Activated CD4-positive, alpha-beta T cell treated with anti-CD3 and anti-CD28 coated beads for 36 hours (primary cell): Measurements from ENCODE around the gene NAV2. TPM values are rescaled to one million over a fixed set of nuclear protein-coding genes. Genes with fewer than 3 reads are reported as not detected.
"Not testable (repeated sequence)": the region's sequence is repeated elsewhere in the genome, so short reads cannot be mapped to it uniquely, and the experiment has no call there.

ENCODE experiments used
- ATAC-seq: fragments of 200-7000 bp; cut with Tn5 transposase; one replicate; pipeline ENCODE4 v1.10.0; 2021; ENCODE audit warnings: mild to moderate bottlenecking, moderate library complexity
- CTCF ChIA-PET: fragments of 350-600 bp; sonication (Branson Sonifier 250); formaldehyde crosslinking; loops from one replicate; lab custom pipeline; 2021; ENCODE audit warnings: antibody characterized with exemption; lab: Charles Lee
- POLR2A ChIA-PET: fragments of 350-600 bp; sonication (Branson Sonifier 250); formaldehyde crosslinking; loops from one replicate; lab custom pipeline; 2021; ENCODE audit warnings: antibody characterized with exemption, inconsistent platforms; lab: Charles Lee
- DNase-seq: peaks from one replicate; pipeline ENCODE4 v3.0.0-alpha.2; 2020
- H3K27ac Mint-ChIP-seq: one replicate; pipeline ENCODE4 v1.8.0; 2021; ENCODE audit warnings: mixed read lengths
- H3K27me3 Mint-ChIP-seq: one replicate; pipeline ENCODE4 v1.8.0; 2021; ENCODE audit warnings: mixed read lengths
- H3K36me3 Mint-ChIP-seq: one replicate; pipeline ENCODE4 v1.8.0; 2021; ENCODE audit warnings: low read depth, mixed read lengths
- H3K4me1 Mint-ChIP-seq: one replicate; pipeline ENCODE4 v1.8.0; 2021; ENCODE audit warnings: mixed read lengths
- H3K4me3 Mint-ChIP-seq: one replicate; pipeline ENCODE4 v1.8.0; 2021; ENCODE audit warnings: mild to moderate bottlenecking, moderate library complexity, mixed read lengths
- H3K9me3 Mint-ChIP-seq: one replicate; pipeline ENCODE4 v1.8.0; 2021; ENCODE audit warnings: low read depth, mixed read lengths
- intact Hi-C, 2 experiments: fragments of 100-400 bp; cut with DNase I in 1 of 2; cut with micrococcal nuclease in 1 of 2; formaldehyde crosslinking; loops; one replicate each; pipeline versions ENCODE4 v1.14.2 to v1.15.1; 2022 to 2024; cut with DNase I, micrococcal nuclease
- total RNA-seq, 2 experiments: library from RNA; stranded (reverse); gene quantifications; one replicate each; pipeline ENCODE4 v1.2.3, GENCODE V29; 2021

NAV2 gene
- total RNA-seq, 2 experiments from 2014 or later: 0.54 to 0.55 TPM

DNA sequence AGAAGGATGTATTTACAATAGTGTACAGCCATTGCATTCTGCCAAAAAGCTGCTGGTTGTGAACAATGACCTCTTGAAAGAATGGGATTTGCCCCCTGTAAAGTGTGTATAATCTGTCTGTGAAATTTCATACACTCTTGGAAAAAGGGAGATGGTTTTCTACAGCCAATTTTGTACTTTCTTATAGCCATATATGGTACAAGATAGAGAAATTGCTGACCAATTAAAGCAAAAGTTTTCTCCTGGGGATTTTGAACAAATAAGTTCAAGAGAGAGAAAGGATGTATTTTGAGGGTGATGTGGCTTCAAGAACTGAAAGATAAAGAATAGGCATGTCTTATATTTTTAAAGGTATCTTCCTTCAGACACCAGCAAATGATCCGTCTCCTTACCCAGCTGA, 211.0 kb downstream of the NAV2 start:
- POLR2A ChIA-PET: no interaction called here
- intact Hi-C loops: no loop called here
- no peaks in the 10 kb centered on the region for H3K4me1 Mint-ChIP-seq

DNA sequence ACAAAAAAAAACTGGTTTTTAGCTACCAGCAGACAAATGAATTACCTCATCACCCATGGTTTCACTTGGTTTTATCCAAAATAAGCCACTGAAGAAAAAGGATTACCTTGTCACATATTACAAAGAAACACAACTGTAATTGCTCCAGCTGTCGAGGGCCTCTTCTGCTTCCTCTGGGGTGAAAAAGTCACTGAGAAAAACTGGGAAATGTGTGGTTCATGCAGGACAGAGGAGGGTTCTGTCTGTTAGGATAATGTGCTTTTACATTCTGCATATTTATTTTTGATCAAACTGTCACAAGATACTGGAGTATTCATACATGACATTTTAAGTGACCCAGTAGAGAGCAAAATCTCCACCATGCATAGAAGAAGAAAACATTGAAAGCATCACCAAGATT, 211.7 kb downstream of the NAV2 start:
- H3K4me1 Mint-ChIP-seq: no peaks in the 10 kb centered on the region
- DNase-seq (no peak), ATAC-seq (no peak)
- POLR2A ChIA-PET: no interaction called here
- no peaks in the 10 kb centered on the region for H3K9me3 Mint-ChIP-seq
- H3K4me3 Mint-ChIP-seq: no peak overlapping the region
- H3K36me3 Mint-ChIP-seq: no peaks in the 10 kb centered on the region
- H3K27ac Mint-ChIP-seq: no peak overlapping the region
- CTCF ChIA-PET: no interaction called here
- H3K27me3 Mint-ChIP-seq: peaks cover 11% of the 10 kb centered on the region
- intact Hi-C loops: no loop called here

More for the DNA sequence above, 211.0 kb downstream of the NAV2 start:
- Mint-ChIP-seq H3K9me3 (no peaks in the 10 kb centered on the region), H3K27me3 (peaks cover 11% of the 10 kb centered on the region), H3K36me3 (no peaks in the 10 kb centered on the region), H3K4me3 (no peak overlapping the region), H3K27ac (no peak overlapping the region)
- CTCF ChIA-PET: no interaction called here
- ATAC-seq (no peak), DNase-seq (no peak)

DNA sequence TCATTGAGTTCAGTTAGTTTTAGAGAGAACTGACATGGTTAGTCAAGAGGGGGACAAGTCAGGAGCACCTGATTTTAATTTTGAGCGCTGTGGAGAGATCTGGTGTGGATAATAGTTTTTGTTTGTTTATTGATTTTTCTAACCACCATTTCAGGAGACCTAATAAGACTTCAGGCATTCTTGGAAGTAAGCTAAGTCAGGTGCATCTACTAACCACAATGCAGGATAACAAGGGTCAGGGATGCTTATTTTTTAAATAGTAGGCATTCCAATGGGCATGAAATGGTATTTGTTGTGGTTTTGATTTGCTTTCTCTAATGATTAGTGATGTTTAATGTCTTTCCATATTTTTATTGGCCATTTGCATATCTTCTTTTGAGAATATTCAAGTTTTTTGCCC, 212.1 kb downstream of the NAV2 start:
- Mint-ChIP-seq H3K4me1 (no peaks in the 10 kb centered on the region), H3K27ac (no peak overlapping the region), H3K36me3 (no peaks in the 10 kb centered on the region), H3K9me3 (no peaks in the 10 kb centered on the region), H3K4me3 (no peak overlapping the region), H3K27me3 (peaks cover 11% of the 10 kb centered on the region)
- no peak for ATAC-seq
- ChIA-PET CTCF (no interaction called here), POLR2A (no interaction called here)
- intact Hi-C loops: no loop called here
- no peak for DNase-seq

DNA sequence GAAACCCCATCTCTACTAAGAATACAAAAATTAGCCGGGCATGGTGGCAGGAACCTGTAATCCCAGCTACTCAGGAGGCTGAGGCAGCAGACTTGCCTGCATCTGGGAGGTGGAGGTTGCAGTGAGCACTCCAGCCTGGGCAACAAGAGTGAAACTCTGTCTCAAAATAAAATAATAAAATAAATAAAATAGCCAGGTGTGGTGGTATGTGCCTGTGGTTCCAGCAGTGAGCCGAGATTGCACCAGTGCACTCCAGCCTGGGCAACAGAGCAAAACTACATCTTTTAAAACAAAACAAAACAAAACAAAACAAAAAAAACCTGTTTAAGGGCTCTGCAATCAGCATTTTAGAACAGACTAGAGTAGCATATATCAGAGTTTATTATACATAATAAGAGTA, 214.8 kb downstream of the NAV2 start:
- DNase-seq, H3K4me1 Mint-ChIP-seq, H3K27ac Mint-ChIP-seq, ATAC-seq, H3K36me3 Mint-ChIP-seq, H3K9me3 Mint-ChIP-seq, H3K27me3 Mint-ChIP-seq, POLR2A ChIA-PET, H3K4me3 Mint-ChIP-seq, intact Hi-C loops: not testable (repeated sequence)
- CTCF ChIA-PET: interaction anchor here (0.8 kb wide), 1 partner anchor 178 kb away, joined by 3 read pairs; no protein-coding TSS in a partner anchor

DNA sequence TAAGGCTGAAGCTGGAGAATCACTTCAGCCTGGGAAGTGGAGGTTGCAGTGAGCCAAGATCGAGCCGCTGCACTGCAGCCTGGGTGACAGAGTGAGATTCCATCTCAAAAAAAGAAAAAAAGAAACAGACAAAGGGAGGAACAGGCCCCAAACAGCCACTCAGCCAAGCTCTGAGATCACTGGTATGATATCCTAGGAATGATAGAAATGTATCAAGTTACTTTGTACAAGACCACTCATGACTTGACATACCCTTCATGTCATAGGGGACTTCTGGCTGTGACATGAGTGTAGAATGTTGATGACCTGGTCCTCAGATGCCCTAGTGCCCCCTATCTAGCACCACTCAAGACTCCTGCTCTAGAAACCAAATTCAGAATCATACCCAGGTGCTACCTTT, 216.5 kb downstream of the NAV2 start:
- no peaks in the 10 kb centered on the region for H3K9me3 Mint-ChIP-seq
- no peaks in the 10 kb centered on the region for H3K36me3 Mint-ChIP-seq
- DNase-seq: no peak
- ATAC-seq: no peak
- POLR2A ChIA-PET: no interaction called here
- no peaks in the 10 kb centered on the region for H3K4me1 Mint-ChIP-seq
- peaks cover 6% of the 10 kb centered on the region for H3K27me3 Mint-ChIP-seq
- CTCF ChIA-PET: interaction anchor here (1.6 kb wide), 1 partner anchor 11 kb away, joined by 4 read pairs; no protein-coding TSS in a partner anchor
- intact Hi-C loops: no loop called here
- H3K4me3 Mint-ChIP-seq: no peak overlapping the region
- no peak overlapping the region for H3K27ac Mint-ChIP-seq

DNA sequence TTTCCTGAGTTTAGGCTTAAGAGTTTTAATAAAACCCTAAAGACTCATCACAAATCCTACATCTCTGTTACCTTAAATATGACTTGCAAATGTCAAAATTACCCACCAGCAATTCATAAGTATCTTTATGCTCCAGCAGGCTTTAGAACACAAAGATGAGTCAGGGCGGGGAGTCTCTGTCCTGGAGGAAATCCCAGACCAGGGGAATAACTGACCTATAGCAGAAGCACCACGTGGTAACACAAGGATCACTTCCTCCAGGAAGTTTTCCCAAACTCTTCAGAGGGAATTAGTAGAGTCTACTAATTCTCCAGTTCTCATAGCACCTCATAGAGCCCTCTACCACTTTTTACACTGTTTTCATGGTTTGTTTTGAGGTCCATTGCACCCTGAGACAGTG, 217.0 kb downstream of the NAV2 start:
- POLR2A ChIA-PET: no interaction called here

DNA sequence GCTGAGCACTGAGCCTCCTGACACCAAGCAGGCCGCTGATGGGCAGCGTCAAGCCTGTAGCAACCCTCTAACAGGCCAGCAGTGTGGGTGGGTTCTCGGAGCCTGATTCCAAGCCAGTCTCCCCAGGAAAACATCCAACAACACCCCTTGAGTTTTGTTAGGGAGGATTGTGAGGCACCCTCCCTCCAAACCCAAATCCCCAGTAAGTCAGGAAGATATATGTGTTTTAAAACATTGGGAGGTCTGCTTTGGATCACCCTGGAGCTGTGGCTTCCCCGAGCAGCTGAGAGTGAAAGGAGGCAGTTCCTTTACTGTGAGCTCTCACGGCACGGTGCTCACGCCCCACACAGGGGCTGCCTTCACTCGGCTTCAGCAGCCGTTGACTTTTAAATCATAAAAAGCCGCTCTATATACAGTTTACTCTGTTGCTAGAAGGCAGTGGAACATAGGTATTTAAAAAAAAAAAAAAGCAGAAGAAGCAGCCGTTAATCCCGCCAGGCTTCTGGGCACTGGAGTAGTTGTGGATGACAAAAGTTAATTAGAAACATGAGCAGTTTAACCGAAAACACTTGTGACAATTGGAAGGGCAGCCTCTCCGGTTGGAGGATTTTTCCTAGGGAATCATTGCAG, 218.6 kb downstream of the NAV2 start:
- POLR2A ChIA-PET: no interaction called here
- no peak overlapping the region for H3K4me3 Mint-ChIP-seq
- no peaks in the 10 kb centered on the region for H3K36me3 Mint-ChIP-seq
- intact Hi-C loops: no loop called here
- H3K9me3 Mint-ChIP-seq: no peaks in the 10 kb centered on the region
- no peak overlapping the region for H3K27ac Mint-ChIP-seq
- H3K4me1 Mint-ChIP-seq: no peaks in the 10 kb centered on the region
- peaks cover 2% of the 10 kb centered on the region for H3K27me3 Mint-ChIP-seq
- ATAC-seq: no peak
- no peak for DNase-seq
- CTCF ChIA-PET: interaction anchor here (0.7 kb wide), 2 partner anchors 24 to 878 kb away, joined by 3 read pairs; no protein-coding TSS in a partner anchor

More for the DNA sequence above, 217.0 kb downstream of the NAV2 start:
- Mint-ChIP-seq H3K27me3 (peaks cover 4% of the 10 kb centered on the region), H3K27ac (no peak overlapping the region), H3K4me1 (no peaks in the 10 kb centered on the region), H3K9me3 (no peaks in the 10 kb centered on the region), H3K36me3 (no peaks in the 10 kb centered on the region), H3K4me3 (no peak overlapping the region)
- DNase-seq (no peak), ATAC-seq (no peak)
- intact Hi-C loops: no loop called here
- CTCF ChIA-PET: no interaction called here

DNA sequence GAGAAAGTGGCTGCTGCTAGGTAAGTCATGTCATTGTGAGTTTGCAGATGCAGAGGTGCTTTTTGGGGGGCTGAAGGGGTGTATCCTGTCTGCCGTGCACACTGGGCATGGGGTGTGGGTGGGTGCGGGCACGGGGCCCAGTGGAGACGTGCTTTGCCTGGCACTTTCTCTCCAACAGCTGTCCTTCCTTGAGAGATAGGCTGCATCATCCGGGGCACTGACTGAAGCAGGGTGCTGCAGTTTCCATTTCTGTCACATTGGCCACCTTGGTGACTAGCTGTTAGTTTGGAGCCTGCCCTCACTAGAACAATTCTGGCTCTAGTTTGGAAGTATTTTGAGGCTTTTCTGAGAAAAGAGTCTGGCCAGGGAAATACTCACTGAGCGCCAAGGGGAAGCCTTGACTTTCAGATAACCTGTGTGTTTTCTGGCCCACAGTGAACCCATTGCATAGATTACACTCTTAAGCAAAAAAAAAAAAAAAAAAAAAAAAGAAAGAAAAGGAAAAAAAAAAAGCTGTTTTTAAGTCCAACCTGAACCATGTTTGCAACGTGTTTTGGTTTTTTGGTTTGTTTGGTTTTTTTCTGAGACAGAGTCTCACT, 219.2 kb downstream of the NAV2 start:
- H3K36me3 Mint-ChIP-seq: no peaks in the 10 kb centered on the region
- no peaks in the 10 kb centered on the region for H3K9me3 Mint-ChIP-seq
- peaks cover 1% of the 10 kb centered on the region for H3K27me3 Mint-ChIP-seq
- ATAC-seq (no peak), DNase-seq (no peak)
- intact Hi-C loops: no loop called here
- no peaks in the 10 kb centered on the region for H3K4me1 Mint-ChIP-seq
- POLR2A ChIA-PET: no interaction called here
- H3K27ac Mint-ChIP-seq: no peak overlapping the region
- no peak overlapping the region for H3K4me3 Mint-ChIP-seq
- CTCF ChIA-PET: no interaction called here

DNA sequence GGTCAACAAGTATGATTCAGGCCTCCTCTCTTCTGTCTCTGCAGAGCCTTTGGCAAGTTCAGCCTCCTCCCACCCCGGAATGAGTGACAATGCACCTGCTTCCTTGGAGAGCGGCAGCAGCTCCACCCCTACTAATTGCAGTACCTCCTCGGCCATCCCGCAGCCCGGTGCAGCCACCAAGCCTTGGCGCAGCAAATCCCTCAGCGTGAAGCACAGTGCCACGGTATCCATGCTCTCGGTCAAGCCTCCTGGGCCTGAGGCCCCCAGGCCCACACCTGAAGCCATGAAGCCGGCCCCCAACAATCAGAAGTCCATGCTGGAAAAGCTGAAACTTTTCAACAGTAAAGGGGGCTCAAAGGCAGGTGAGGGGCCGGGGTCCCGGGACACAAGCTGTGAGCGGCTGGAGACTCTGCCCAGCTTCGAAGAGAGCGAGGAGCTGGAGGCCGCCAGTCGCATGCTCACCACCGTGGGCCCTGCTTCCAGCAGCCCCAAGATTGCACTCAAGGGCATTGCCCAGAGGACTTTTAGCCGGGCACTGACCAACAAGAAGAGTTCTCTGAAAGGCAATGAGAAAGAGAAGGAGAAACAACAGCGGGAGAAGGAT, 220.6 kb downstream of the NAV2 start:
- H3K4me1 Mint-ChIP-seq: no peaks in the 10 kb centered on the region
- no peaks in the 10 kb centered on the region for H3K36me3 Mint-ChIP-seq
- ChIA-PET CTCF (interaction anchor here (0.6 kb wide), 1 partner anchor 10 kb away, joined by 3 read pairs; no protein-coding TSS in a partner anchor), POLR2A (no interaction called here)
- H3K27me3 Mint-ChIP-seq: peaks cover 4% of the 10 kb centered on the region
- no peak overlapping the region for H3K27ac Mint-ChIP-seq
- no peaks in the 10 kb centered on the region for H3K9me3 Mint-ChIP-seq
- DNase-seq (no peak), ATAC-seq (no peak)
- intact Hi-C loops: no loop called here
- no peak overlapping the region for H3K4me3 Mint-ChIP-seq

DNA sequence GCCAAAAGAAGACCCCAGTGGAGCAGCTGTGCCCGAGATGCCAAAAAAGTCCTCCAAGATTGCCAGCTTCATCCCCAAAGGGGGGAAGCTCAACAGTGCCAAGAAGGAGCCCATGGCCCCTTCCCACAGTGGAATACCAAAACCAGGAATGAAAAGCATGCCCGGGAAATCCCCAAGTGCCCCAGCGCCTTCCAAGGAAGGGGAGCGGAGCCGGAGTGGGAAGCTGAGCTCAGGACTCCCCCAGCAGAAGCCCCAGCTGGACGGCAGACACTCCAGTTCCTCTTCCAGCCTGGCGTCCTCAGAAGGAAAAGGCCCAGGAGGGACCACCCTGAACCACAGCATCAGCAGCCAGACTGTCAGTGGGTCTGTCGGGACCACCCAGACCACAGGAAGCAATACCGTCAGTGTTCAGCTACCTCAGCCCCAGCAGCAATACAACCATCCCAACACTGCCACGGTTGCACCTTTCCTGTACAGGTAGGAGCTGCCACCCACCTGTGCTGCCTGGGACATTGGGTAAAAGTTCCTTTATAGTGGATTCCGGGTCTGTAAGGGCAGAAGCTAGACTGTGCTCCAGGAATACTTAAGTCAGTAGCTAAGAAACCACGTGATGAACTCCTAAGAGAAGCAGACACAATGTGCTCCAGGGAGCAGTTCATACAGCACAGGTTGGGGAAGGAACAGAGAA, 221.3 kb downstream of the NAV2 start:
- DNase-seq (no peak), ATAC-seq (no peak)
- H3K4me3 Mint-ChIP-seq: no peak overlapping the region
- H3K36me3 Mint-ChIP-seq: no peaks in the 10 kb centered on the region
- CTCF ChIA-PET: interaction anchor here (0.6 kb wide), 1 partner anchor 9 kb away, joined by 3 read pairs; no protein-coding TSS in a partner anchor
- H3K27ac Mint-ChIP-seq: no peak overlapping the region
- intact Hi-C loops: no loop called here
- peaks cover 3% of the 10 kb centered on the region for H3K27me3 Mint-ChIP-seq
- no peaks in the 10 kb centered on the region for H3K9me3 Mint-ChIP-seq
- H3K4me1 Mint-ChIP-seq: no peaks in the 10 kb centered on the region
- POLR2A ChIA-PET: no interaction called here

DNA sequence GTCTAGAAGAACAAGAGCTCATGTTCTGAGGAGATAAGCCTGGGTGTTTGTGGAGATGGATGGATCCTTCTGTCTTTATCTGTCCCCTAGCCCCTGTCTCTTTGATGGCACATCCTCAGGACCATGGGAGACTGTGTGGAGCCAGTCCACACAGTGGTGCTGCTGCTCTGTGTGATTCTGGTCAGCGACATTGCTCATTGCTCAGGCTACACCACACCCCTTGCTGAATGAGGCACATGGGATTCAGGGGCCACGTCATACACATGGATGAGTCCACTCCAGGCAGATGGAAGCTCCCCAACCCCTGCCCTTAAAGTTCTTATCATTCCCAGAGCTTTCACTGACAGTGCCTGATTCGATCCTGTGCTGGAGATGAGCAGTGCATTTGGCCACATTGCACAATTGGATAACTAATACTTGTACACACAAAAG, 222.2 kb downstream of the NAV2 start:
- intact Hi-C loops: loop anchor here in 1 of 2 experiments (5.0 kb wide), 1 partner anchor 197 kb away; no protein-coding TSS in a partner anchor
- DNase-seq (no peak), ATAC-seq (no peak)
- H3K4me3 Mint-ChIP-seq: no peak overlapping the region
- H3K27me3 Mint-ChIP-seq: peaks cover 3% of the 10 kb centered on the region
- H3K36me3 Mint-ChIP-seq: no peaks in the 10 kb centered on the region
- no peak overlapping the region for H3K27ac Mint-ChIP-seq
- ChIA-PET POLR2A (no interaction called here), CTCF (interaction anchor here (0.6 kb wide), 2 partner anchors 178 to 441 kb away, joined by 4 to 5 read pairs; no protein-coding TSS in a partner anchor)
- no peaks in the 10 kb centered on the region for H3K9me3 Mint-ChIP-seq
- H3K4me1 Mint-ChIP-seq: no peaks in the 10 kb centered on the region
